ENCODE data around the gene GTF3C1.

The GTF3C1 gene

GRCh38 chr16:27470567-27471431, 78.9 kb downstream of the GTF3C1 start:
- TF ChIP-seq CTCF (IDR thresholded peaks at IDR 0.05; ENCODE audit: insufficient read depth, low read depth, low read length, missing control alignments) = no peak
- DNase-seq (ENCODE audit: low read depth) = no peak
- no peak overlapping the region for H3K4me3 ChIP-seq (ENCODE audit: low read length)

GRCh38 chr16:27468941-27469531, 80.7 kb downstream of the GTF3C1 start:
- no peak for TF ChIP-seq CTCF (IDR thresholded peaks at IDR 0.05; ENCODE audit: insufficient read depth, low read depth, low read length, missing control alignments)
- no peak overlapping the region for H3K4me3 ChIP-seq (ENCODE audit: low read length)
- DNase-seq (ENCODE audit: low read depth) = no peak

GRCh38 chr16:27465483-27465879, 84.2 kb downstream of the GTF3C1 start:
- no peak overlapping the region for H3K4me3 ChIP-seq (ENCODE audit: low read length)
- TF ChIP-seq CTCF (IDR thresholded peaks at IDR 0.05; ENCODE audit: insufficient read depth, low read depth, low read length, missing control alignments) = no peak
- no peak for DNase-seq (ENCODE audit: low read depth)

- H3K4me3 ChIP-seq (ENCODE audit: low read length) = no peak overlapping the region
- DNase-seq (ENCODE audit: low read depth) = no peak
- TF ChIP-seq CTCF (IDR thresholded peaks at IDR 0.05; ENCODE audit: insufficient read depth, low read depth, low read length, missing control alignments) = no peak
These were observed 84.9 kb downstream of the GTF3C1 start for GRCh38 chr16:27464626-27465482.

- TF ChIP-seq CTCF (IDR thresholded peaks at IDR 0.05; ENCODE audit: insufficient read depth, low read depth, low read length, missing control alignments) = no peak
- DNase-seq (ENCODE audit: low read depth) = no peak
- H3K4me3 ChIP-seq (ENCODE audit: low read length) = no peak overlapping the region
These were observed 85.7 kb downstream of the GTF3C1 start for GRCh38 chr16:27463741-27464591.

Data from epithelial cell of esophagus (primary cell).